GM12878 (cell line): Measurements from ENCODE around the gene CHST14. TPM values are rescaled to one million over a fixed set of nuclear protein-coding genes. Genes with fewer than 3 reads are reported as not detected.

ENCODE experiments used
- ASH2L ChIP-seq: fragments of 300-600, 200-600 bp; sonication (generic); IDR thresholded peaks from 2 replicates; pipeline ENCODE4 v1.6.1; 2017; ENCODE audit warnings: low read depth, mild to moderate bottlenecking, borderline replicate concordance
- BHLHE40 ChIP-seq, 2 experiments: fragments of 450-650 bp in 1 of 2; IDR thresholded peaks; 2 replicates each; pipeline ENCODE4 v1.6.1; 2011 to 2017; ENCODE audit warnings: low read depth in 2 of 2, borderline replicate concordance in 1 of 2, improper control_type of control experiment in 1 of 2, low read length in 1 of 2, mild to moderate bottlenecking in 1 of 2
- BRCA1 ChIP-seq: IDR thresholded peaks from 2 replicates; pipeline ENCODE4 v1.6.1; 2011; ENCODE audit warnings: low read depth, low read length, improper control_type of control experiment
- E4F1 ChIP-seq: fragments of 450-650 bp; IDR thresholded peaks from 2 replicates; pipeline ENCODE4 v1.6.1; 2018; ENCODE audit warnings: borderline replicate concordance, mild to moderate bottlenecking; ENCODE audit not compliant: partially characterized antibody
- EP300 ChIP-seq, 2 experiments: fragments of 150-350 bp in 1 of 2; IDR thresholded peaks; 2 replicates each; pipeline ENCODE4 v1.6.1; 2011 to 2012; ENCODE audit warnings: low read depth in 2 of 2, low read length in 2 of 2, borderline replicate concordance in 1 of 2, improper control_type of control experiment in 1 of 2, inconsistent platforms in 1 of 2; ENCODE audit not compliant: control insufficient read depth in 1 of 2
- IRF3 ChIP-seq: fragments of 450-650 bp; IDR thresholded peaks from 2 replicates; pipeline ENCODE4 v1.6.1; 2014; ENCODE audit warnings: mild to moderate bottlenecking
- KAT2A ChIP-seq: conservative IDR thresholded peaks from 2 replicates; pipeline ENCODE4 v1.6.1; 2011; ENCODE audit warnings: low read depth, low read length; ENCODE audit not compliant: control insufficient read depth
- LARP7 ChIP-seq: fragments of 450-650 bp; IDR thresholded peaks from 2 replicates; pipeline ENCODE4 v1.6.1; 2017; ENCODE audit warnings: mild to moderate bottlenecking
- MTA3 ChIP-seq: IDR thresholded peaks from 2 replicates; pipeline ENCODE4 v1.6.1; 2012; ENCODE audit warnings: low read length, inconsistent platforms, borderline replicate concordance
- NBN ChIP-seq: fragments of 450-650 bp; IDR thresholded peaks from 2 replicates; pipeline ENCODE4 v1.6.1; 2016
- NFXL1 ChIP-seq: fragments of 450-650 bp; IDR thresholded peaks from 2 replicates; pipeline ENCODE4 v1.6.1; 2017; ENCODE audit warnings: antibody characterized with exemption, mild to moderate bottlenecking, borderline replicate concordance
- PKNOX1 ChIP-seq: fragments of 450-650 bp; IDR thresholded peaks from 2 replicates; pipeline ENCODE4 v1.6.1; 2016; ENCODE audit warnings: mild to moderate bottlenecking
- RBBP5 ChIP-seq: fragments of 200-600 bp; sonication (generic); conservative IDR thresholded peaks from 2 replicates; pipeline ENCODE4 v1.6.1; 2016
- RCOR1 ChIP-seq: conservative IDR thresholded peaks from 2 replicates; pipeline ENCODE4 v1.6.1; 2012; ENCODE audit warnings: low read depth, low read length, improper control_type of control experiment
- REST ChIP-seq: IDR thresholded peaks from 2 replicates; pipeline ENCODE4 v1.6.1; 2012; ENCODE audit warnings: mild to moderate bottlenecking, low read depth, low read length
- RFX5 ChIP-seq: IDR thresholded peaks from 2 replicates; pipeline ENCODE4 v1.6.1; 2011; ENCODE audit warnings: low read depth, low read length, improper control_type of control experiment
- SPI1 ChIP-seq: IDR thresholded peaks from 2 replicates; pipeline ENCODE4 v1.6.1; 2011; ENCODE audit warnings: low read depth, mild to moderate bottlenecking, low read length, moderate library complexity, borderline replicate concordance; ENCODE audit not compliant: insufficient read depth
- SRF ChIP-seq, 2 experiments: IDR thresholded peaks; 2 replicates each; pipeline ENCODE4 v1.6.1; 2011; ENCODE audit warnings: low read depth in 2 of 2, low read length in 2 of 2, mild to moderate bottlenecking in 1 of 2, moderate library complexity in 1 of 2
- ZNF384 ChIP-seq: IDR thresholded peaks from 2 replicates; pipeline ENCODE4 v1.6.1; 2012; ENCODE audit warnings: low read depth, mild to moderate bottlenecking, low read length, improper control_type of control experiment, borderline replicate concordance
- ZNF622 ChIP-seq: fragments of 450-650 bp; IDR thresholded peaks from 2 replicates; pipeline ENCODE4 v1.6.1; 2017; ENCODE audit warnings: mild to moderate bottlenecking, inconsistent platforms
- polyA plus RNA-seq, 11 experiments: library from polyadenylated mRNA; depleted of rRNA in 4 of 11; unstranded in 6 of 11; stranded (reverse) in 5 of 11; fragments of >200 nt; fragmentation: Nextera tagmentation in 4 of 11; fragmentation: Illumina TruSeq in 1 of 11; extraction: Ambion mirVana in 4 of 11; extraction: Trizol in 1 of 11; gene quantifications; 1 replicate in 1 of 11; 2 replicates in 10 of 11; pipeline versions ENCODE4 v1.2.1 to v1.2.3, GENCODE V29; 2011 to 2016; ENCODE audit warnings: inconsistent platforms in 2 of 11, missing spikeins in 2 of 11, low read depth in 1 of 11
- total RNA-seq, 4 experiments: library from RNA; depleted of rRNA in 3 of 4; stranded (reverse); fragments of >200 nt in 3 of 4; fragmentation: Illumina TruSeq in 1 of 4; extraction: Trizol in 1 of 4; gene quantifications; 2 replicates each; pipeline versions ENCODE4 v1.2.1 to v1.2.3, GENCODE V29; 2013 to 2021

Gene CHST14
- total and polyA plus RNA-seq, 10 of the 15 experiments (the other 5 are each of a cell fraction or from before 2014, with no cell fraction given): 1.3 to 12.8 (median 6.2) TPM

- TF ChIP-seq REST (no peak), IRF3 (no peak), PKNOX1 (no peak), E4F1 (no peak), RBBP5 (no peak), MTA3 (no peak), RFX5 (no peak), RCOR1 (no peak), SRF (IDR thresholded peaks at IDR 0.05; ENCODE audit: low read depth in 2 of 2, low read length in 2 of 2) (no peak), NFXL1 (no peak), EP300 (IDR thresholded peaks at IDR 0.05; ENCODE audit: borderline replicate concordance in 1 of 2, control insufficient read depth in 1 of 2, low read depth in 2 of 2, low read length in 2 of 2) (no peak), ZNF384 (no peak), BRCA1 (0 out of 2 replicates have a peak, but pooled peaks have one; percentile 21), ASH2L (no peak), NBN (no peak), BHLHE40 (IDR thresholded peaks at IDR 0.05; ENCODE audit: borderline replicate concordance in 1 of 2, low read depth in 2 of 2, low read length in 1 of 2) (0 out of 4 replicates have a peak, but pooled peaks of 1 of the 2 experiments have one; percentile 43), LARP7 (0 out of 2 replicates have a peak, but pooled peaks have one; percentile 34), ZNF622 (no peak), SPI1 (no peak), KAT2A (no peak)
Observed at GRCh38 chr15:40421246-40422157, 49.3 kb upstream of the CHST14 start (continued).
